H1 (cell line): Measurements from ENCODE around the gene TLL2. TPM values are rescaled to one million over a fixed set of nuclear protein-coding genes. Genes with fewer than 3 reads are reported as not detected.

Experiments used
- CTCF ChIA-PET: fragments of 300-600 bp; sonication (Branson Sonifier 250); formaldehyde crosslinking; loops from one replicate; lab custom pipeline; 2021; ENCODE audit not compliant: partially characterized antibody; lab: Charles Lee
- POLR2A ChIA-PET: fragments of 300-600 bp; sonication (Branson Sonifier 250); formaldehyde crosslinking; loops from one replicate; lab custom pipeline; 2021; ENCODE audit warnings: inconsistent platforms; ENCODE audit not compliant: partially characterized antibody; lab: Charles Lee
- DNase-seq, 2 experiments: peaks; one replicate each; pipeline versions ENCODE4 v3.0.0 to v3.0.0-alpha.2; 2010 to 2022; ENCODE audit warnings: low spot score in 2 of 2, low read depth in 1 of 2, mixed read lengths in 1 of 2
- FAIRE-seq: peaks from 2 replicates; lab custom pipeline; 2011; peaks lifted over from hg19 to GRCh38; lab: Jason Lieb, UNC
- H2AFZ ChIP-seq: 2 replicates; pipeline ENCODE4 v1.8.1; 2012; ENCODE audit warnings: low read length, inconsistent platforms
- H2AK5ac ChIP-seq: 2 replicates; pipeline ENCODE4 v1.6.1; 2013; ENCODE audit warnings: low read depth, low read length
- H2BK120ac ChIP-seq: replicated peaks from 2 replicates; pipeline ENCODE3; 2013; ENCODE audit warnings: low read depth, low read length, inconsistent platforms
- H2BK12ac ChIP-seq: 2 replicates; pipeline ENCODE4 v1.6.1; 2013; ENCODE audit warnings: low read depth, low read length
- H2BK15ac ChIP-seq: 2 replicates; pipeline ENCODE4 v1.6.1; 2013; ENCODE audit warnings: low read length
- H2BK20ac ChIP-seq: 2 replicates; pipeline ENCODE4 v1.6.1; 2013; ENCODE audit warnings: low read length
- H2BK5ac ChIP-seq: 2 replicates; pipeline ENCODE4 v1.6.1; 2013; ENCODE audit warnings: low read depth, low read length
- H3K14ac ChIP-seq: 2 replicates; pipeline ENCODE4 v1.6.1; 2013; ENCODE audit warnings: inconsistent platforms; ENCODE audit not compliant: insufficient read length
- H3K18ac ChIP-seq: 2 replicates; pipeline ENCODE4 v1.6.1; 2013; ENCODE audit warnings: low read length; ENCODE audit errors: extremely low read depth
- H3K23ac ChIP-seq: 2 replicates; pipeline ENCODE4 v1.6.1; 2013; ENCODE audit warnings: inconsistent platforms; ENCODE audit not compliant: insufficient read length
- H3K23me2 ChIP-seq: 2 replicates; pipeline ENCODE4 v1.6.1; 2013; ENCODE audit warnings: low read depth, low read length
- H3K27ac ChIP-seq: 2 replicates; pipeline ENCODE4 v1.6.1; 2011; ENCODE audit warnings: low read depth, low read length, inconsistent platforms
- H3K27me3 ChIP-seq, 4 experiments: replicated peaks in 1 of 4; 1 replicate in 1 of 4; 2 replicates in 3 of 4; pipeline versions ENCODE4 v1.6.1 to v1.8.1; 2011 to 2013; ENCODE audit warnings: low read length in 3 of 4, mild to moderate bottlenecking in 3 of 4, inconsistent platforms in 2 of 4, mixed read lengths in 2 of 4, moderate library complexity in 1 of 4; ENCODE audit not compliant: control insufficient read depth in 3 of 4, insufficient read depth in 3 of 4; ENCODE audit errors: extremely low read depth in 1 of 4
- H3K36me3 ChIP-seq, 4 experiments: 2 replicates each; pipeline versions ENCODE4 v1.6.1 to v1.8.1; 2011 to 2013; ENCODE audit warnings: mild to moderate bottlenecking in 4 of 4, low read length in 3 of 4, moderate library complexity in 2 of 4, control low read depth in 1 of 4, inconsistent platforms in 1 of 4; ENCODE audit not compliant: insufficient read depth in 4 of 4, control insufficient read depth in 2 of 4
- H3K4ac ChIP-seq: replicated peaks from 2 replicates; pipeline ENCODE3; 2013; ENCODE audit warnings: low read length, low read depth, mixed read lengths, inconsistent platforms; ENCODE audit not compliant: insufficient read length
- H3K4me1 ChIP-seq, 4 experiments: replicated peaks in 1 of 4; 1 replicate in 1 of 4; 2 replicates in 3 of 4; pipeline versions ENCODE4 v1.6.1 to v1.8.1; 2011 to 2013; ENCODE audit warnings: low read length in 3 of 4, inconsistent platforms in 2 of 4, mixed read lengths in 1 of 4; ENCODE audit not compliant: insufficient read depth in 4 of 4, control insufficient read depth in 3 of 4
- H3K4me2 ChIP-seq, 2 experiments: 2 replicates each; pipeline versions ENCODE4 v1.6.1 to v1.8.1; 2011 to 2013; ENCODE audit warnings: low read depth in 2 of 2, low read length in 2 of 2, control low read depth in 1 of 2, inconsistent platforms in 1 of 2, mild to moderate bottlenecking in 1 of 2; ENCODE audit not compliant: insufficient read depth in 1 of 2
- H3K4me3 ChIP-seq, 4 experiments: fragments of 200-600, 300-600 bp in 1 of 4; sonication (generic), shearing (Covaris generic), sonication (Bioruptor Twin) in 1 of 4; 2 replicates each; pipeline versions ENCODE4 v1.5.1 to v1.8.1; 2011 to 2016; ENCODE audit warnings: low read length in 4 of 4, low read depth in 3 of 4, control low read depth in 2 of 4, inconsistent platforms in 2 of 4, mild to moderate bottlenecking in 2 of 4, mixed read lengths in 1 of 4, moderate library complexity in 1 of 4; ENCODE audit not compliant: insufficient read depth in 2 of 4; ENCODE audit errors: extremely low read depth in 1 of 4
- H3K56ac ChIP-seq: replicated peaks from 2 replicates; pipeline ENCODE3; 2013; ENCODE audit warnings: low read depth, mild to moderate bottlenecking, mixed read lengths, low read length, inconsistent platforms; ENCODE audit not compliant: insufficient read length
- H3K79me1 ChIP-seq: 2 replicates; pipeline ENCODE4 v1.6.1; 2013; ENCODE audit warnings: low read depth, low read length, control low read depth
- H3K79me2 ChIP-seq, 2 experiments: 2 replicates each; pipeline versions ENCODE4 v1.6.1 to v1.8.1; 2012 to 2013; ENCODE audit warnings: low read length in 2 of 2, mild to moderate bottlenecking in 2 of 2, inconsistent platforms in 1 of 2; ENCODE audit not compliant: insufficient read depth in 2 of 2, control insufficient read depth in 1 of 2
- H3K9ac ChIP-seq, 4 experiments: replicated peaks in 1 of 4; 1 replicate in 1 of 4; 2 replicates in 3 of 4; pipeline versions ENCODE4 v1.6.1 to v1.8.1; 2011 to 2013; ENCODE audit warnings: low read depth in 3 of 4, low read length in 3 of 4, control low read depth in 2 of 4, mild to moderate bottlenecking in 2 of 4, moderate library complexity in 2 of 4, inconsistent platforms in 1 of 4; ENCODE audit errors: extremely low read depth in 1 of 4
- H3K9me3 ChIP-seq, 2 experiments: 2 replicates each; pipeline versions ENCODE4 v1.6.1 to v1.8.1; 2012 to 2013; ENCODE audit warnings: mild to moderate bottlenecking in 2 of 2, moderate library complexity in 2 of 2, control low read depth in 1 of 2, inconsistent platforms in 1 of 2, low read depth in 1 of 2, low read length in 1 of 2, mixed read lengths in 1 of 2; ENCODE audit not compliant: insufficient read depth in 2 of 2
- H4K20me1 ChIP-seq, 2 experiments: replicated peaks in 1 of 2; 2 replicates each; pipeline versions ENCODE3 to v1.8.1; 2011 to 2013; ENCODE audit warnings: inconsistent platforms in 2 of 2, low read length in 2 of 2, mild to moderate bottlenecking in 1 of 2; ENCODE audit not compliant: insufficient read depth in 2 of 2, control insufficient read depth in 1 of 2
- H4K5ac ChIP-seq: 2 replicates; pipeline ENCODE4 v1.6.1; 2013; ENCODE audit warnings: low read length, low read depth, mixed read lengths, inconsistent platforms; ENCODE audit not compliant: insufficient read length
- H4K8ac ChIP-seq: 2 replicates; pipeline ENCODE4 v1.8.0; 2013; ENCODE audit warnings: mild to moderate bottlenecking, moderate library complexity, low read length, inconsistent platforms; ENCODE audit not compliant: insufficient read depth; ENCODE audit errors: extremely low read depth
- H4K91ac ChIP-seq: replicated peaks from 2 replicates; pipeline ENCODE3; 2013; ENCODE audit warnings: low read length, mixed read lengths, inconsistent platforms; ENCODE audit not compliant: insufficient read length
- BCL11A ChIP-seq, 2 experiments: IDR thresholded peaks; one replicate each; pipeline ENCODE4 v1.6.1; 2011; ENCODE audit warnings: low read depth in 2 of 2, low read length in 2 of 2, mild to moderate bottlenecking in 2 of 2
- BRCA1 ChIP-seq: IDR thresholded peaks from 2 replicates; pipeline ENCODE4 v1.6.1; 2012; ENCODE audit warnings: low read depth, low read length, improper control_type of control experiment
- CBX8 ChIP-seq: fragments of 300-800, 300-1000 bp; sonication (generic); IDR thresholded peaks from 2 replicates; pipeline ENCODE4 v1.7.1; 2016; ENCODE audit warnings: low read depth, low read length, borderline replicate concordance
- GABPA ChIP-seq: IDR thresholded peaks from 2 replicates; pipeline ENCODE4 v1.6.1; 2011; ENCODE audit warnings: mild to moderate bottlenecking, low read length, moderate library complexity, borderline replicate concordance; ENCODE audit not compliant: insufficient read depth
- JUN ChIP-seq: IDR thresholded peaks from 2 replicates; pipeline ENCODE4 v1.6.1; 2011; ENCODE audit warnings: low read depth, mild to moderate bottlenecking, improper control_type of control experiment, low read length
- KDM4A ChIP-seq: IDR thresholded peaks from one replicate; pipeline ENCODE4 v1.7.1; 2012; ENCODE audit warnings: low read depth, mild to moderate bottlenecking, moderate library complexity, low read length, inconsistent platforms; ENCODE audit not compliant: severe bottlenecking
- PHF8 ChIP-seq: fragments of 200-600 bp; sonication (generic); conservative IDR thresholded peaks from 2 replicates; pipeline ENCODE4 v1.7.1; 2012; ENCODE audit warnings: low read depth, mild to moderate bottlenecking, inconsistent platforms, low read length, moderate library complexity
- POLR2A ChIP-seq, 2 experiments: IDR thresholded peaks; 1 replicate in 1 of 2; 2 replicates in 1 of 2; pipeline ENCODE4 v1.6.1; 2011; ENCODE audit warnings: low read depth in 2 of 2, low read length in 2 of 2, mild to moderate bottlenecking in 2 of 2; ENCODE audit errors: control extremely low read depth in 1 of 2
- RBBP5 ChIP-seq: IDR thresholded peaks from 2 replicates; pipeline ENCODE4 v1.7.1; 2012; ENCODE audit warnings: low read depth, mild to moderate bottlenecking, inconsistent platforms, low read length, moderate library complexity, borderline replicate concordance
- SIN3A ChIP-seq, 2 experiments: IDR thresholded peaks in 1 of 2; conservative IDR thresholded peaks in 1 of 2; 2 replicates each; pipeline ENCODE4 v1.6.1; 2011 to 2012; ENCODE audit warnings: low read length in 2 of 2, improper control_type of control experiment in 1 of 2, low read depth in 1 of 2, mild to moderate bottlenecking in 1 of 2
- SP2 ChIP-seq: IDR thresholded peaks from 2 replicates; pipeline ENCODE4 v1.6.1; 2012; ENCODE audit warnings: mild to moderate bottlenecking, low read length, inconsistent platforms
- WGBS, 2 experiments: shearing (Covaris generic) in 1 of 2; methylation state at CpG; one replicate each; pipeline versions ENCODE4 v1.1.6 to v1.1.7; 2013 to 2015; ENCODE audit warnings: low lambda C conversion rate in 2 of 2, mixed read lengths in 2 of 2, inconsistent platforms in 1 of 2, low coverage in 1 of 2, missing lambda C conversion rate in 1 of 2; ENCODE audit not compliant: insufficient replicate concordance in 2 of 2, insufficient coverage in 1 of 2, insufficient read length in 1 of 2; ENCODE audit errors: extremely low coverage in 1 of 2, missing lambda C conversion rate in 1 of 2; 5-methylcytosine and 5-hydroxymethylcytosine counted together
- polyA plus RNA-seq, 7 experiments: library from polyadenylated mRNA; depleted of rRNA in 3 of 7; stranded (reverse) in 5 of 7; unstranded in 2 of 7; fragments of >200 nt in 5 of 7; fragments of 200-250 nt in 2 of 7; gene quantifications; 1 replicate in 5 of 7; 2 replicates in 1 of 7; 4 replicates in 1 of 7; pipeline versions ENCODE4 v1.2.1 to v1.2.3, GENCODE V29; 2011 to 2013; ENCODE audit warnings: missing spikeins in 2 of 7, mixed read lengths in 2 of 7
- total RNA-seq: library from RNA; stranded (reverse); fragmentation: NEBNext Ultra II Directional; extraction: Animal tissue kit (Norgen Biotek cat#: 25700); gene quantifications from 2 replicates; pipeline ENCODE4 v1.2.1, GENCODE V29; 2021
- TF ChIP-seq, protein P1 (sequence below): IDR thresholded peaks from 2 replicates; pipeline ENCODE4 v1.6.1; 2012; ENCODE audit warnings: inconsistent platforms

Gene TLL2
- total and polyA plus RNA-seq, 2 of the 8 experiments (the other 6 are each of a cell fraction or from before 2014, with no cell fraction given), result 2.4 to 3.2 TPM

DNA sequence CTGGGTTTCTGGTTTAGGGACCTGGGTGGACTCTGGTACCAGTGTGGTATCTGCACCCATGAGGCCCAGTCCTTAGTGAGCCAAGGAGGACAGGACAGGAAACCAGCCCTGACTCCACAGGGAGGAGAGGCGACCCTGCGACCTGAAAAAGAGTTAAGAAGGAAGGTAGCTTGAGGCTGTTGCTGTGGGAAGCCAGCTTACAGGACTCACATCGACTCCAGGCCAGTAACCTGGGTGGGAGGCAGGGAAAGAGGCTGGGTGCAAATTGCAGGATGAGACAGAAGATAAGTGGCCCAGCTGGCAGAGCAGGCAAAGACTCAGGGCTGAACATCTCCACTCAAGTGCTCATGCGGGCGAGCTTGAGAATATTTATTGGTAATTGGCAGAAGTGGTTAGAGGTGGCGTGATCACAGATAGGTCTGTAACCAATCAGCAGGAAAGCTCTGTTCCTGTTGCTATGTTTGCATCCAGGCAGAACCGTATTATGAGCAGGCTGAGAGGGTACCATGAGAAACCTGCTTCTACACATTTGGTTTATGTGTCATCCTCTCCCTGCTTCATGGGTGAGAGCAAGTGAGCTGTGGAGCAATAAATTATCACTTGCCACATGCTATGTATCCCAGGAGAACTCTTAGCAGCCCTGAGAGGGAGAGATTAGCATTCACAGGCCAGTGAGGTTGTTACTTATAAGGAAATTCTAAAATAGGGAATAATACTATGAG, 11.0 kb downstream of the TLL2 start:
- DNase-seq, result no peak
- Histone ChIP-seq H3K18ac (no peak overlapping the region), H3K9me3 (no peaks in the 10 kb centered on the region), H3K79me2 (no peaks in the 10 kb centered on the region), H2BK20ac (no peak overlapping the region), H3K4ac (no peak overlapping the region), H2BK15ac (no peak overlapping the region), H3K23me2 (no peaks in the 10 kb centered on the region), H3K14ac (no peak overlapping the region), H2BK12ac (no peak overlapping the region), H4K8ac (no peak overlapping the region), H3K27me3 (no peaks in the 10 kb centered on the region; a peak in 2 of 7 replicates), H3K9ac (no peak overlapping the region), H3K56ac (no peak overlapping the region), H3K36me3 (no peaks in the 10 kb centered on the region; a peak in 1 of 8 replicates), H3K4me2 (no peak overlapping the region), H3K79me1 (peaks cover 4% of the 10 kb centered on the region; the same call in 1 of the 2 replicates), H2AFZ (no peak overlapping the region), H2BK120ac (no peak overlapping the region), H3K4me3 (no peak overlapping the region), H3K4me1 (0 out of 7 replicates have a peak, but pooled peaks cover 0 to 3% (median 0%) of the 10 kb centered on the region in 4 experiments), H2AK5ac (no peak overlapping the region), H3K23ac (no peak overlapping the region), H4K20me1 (peaks cover 0 to 2% of the 10 kb centered on the region in 2 experiments), H4K5ac (no peak overlapping the region), H3K27ac (no peak overlapping the region), H4K91ac (no peak overlapping the region), H2BK5ac (no peak overlapping the region)
- 92% methylated on average over 7 of the region's 7 CpGs; no CpG with 5 or more reads in 1 of the 2 experiments for WGBS, 2 experiments
- no peak for FAIRE-seq
- no peak for TF ChIP-seq POLR2A (IDR thresholded peaks at IDR 0.05; ENCODE audit: control extremely low read depth in 1 of 2, low read depth in 2 of 2, low read length in 2 of 2)
- TF ChIP-seq SIN3A (conservative IDR thresholded peaks at IDR 0.05 in 1 of 2, IDR thresholded peaks at IDR 0.05 in 1 of 2; ENCODE audit: low read depth in 1 of 2, low read length in 2 of 2), result no peak
- no peak for TF ChIP-seq RBBP5
- no peak for TF ChIP-seq GABPA
- TF ChIP-seq BRCA1, result no peak
- no peak for TF ChIP-seq KDM4A
- no peak for TF ChIP-seq SP2
- no peak for TF ChIP-seq BCL11A (IDR thresholded peaks at IDR 0.05; ENCODE audit: low read depth in 2 of 2, low read length in 2 of 2)
- no peak for TF ChIP-seq JUN
- no peak for TF ChIP-seq CBX8
- no peak for TF ChIP-seq PHF8
- TF ChIP-seq, protein P1, sequence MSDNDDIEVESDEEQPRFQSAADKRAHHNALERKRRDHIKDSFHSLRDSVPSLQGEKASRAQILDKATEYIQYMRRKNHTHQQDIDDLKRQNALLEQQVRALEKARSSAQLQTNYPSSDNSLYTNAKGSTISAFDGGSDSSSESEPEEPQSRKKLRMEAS, result no peak
- POLR2A ChIA-PET, result interaction anchor here (1.0 kb wide), 1 partner anchor 10 kb away, joined by 4 read pairs; the partner anchor contains the start of gene TLL2
- CTCF ChIA-PET, result interaction anchor here (1.0 to 5.8 kb wide), 8 partner anchors 7 to 128 kb away, joined by 3 to 35 read pairs (median 9); partner anchors contain the start of gene TLL2
